Stimulated activated CD4-positive, alpha-beta T cell treated with anti-CD3 and anti-CD28 coated beads, Interleukin-2, amount 100 ng/mL, for 48 hours (primary cell): Measurements from ENCODE around the gene NCOR1.
"Not testable (repeated sequence)": the region's sequence is repeated elsewhere in the genome, so short reads cannot be mapped to it uniquely, and the experiment has no call there.

Experiments
- DNase-seq, 2 donors: peaks; one replicate each; pipeline ENCODE4 v3.0.0-alpha.2; 2020

The NCOR1 gene

GRCh38 chr17:16214190-16215001 is 938 bp downstream of the NCOR1 start:
- no peak for DNase-seq

DNA sequence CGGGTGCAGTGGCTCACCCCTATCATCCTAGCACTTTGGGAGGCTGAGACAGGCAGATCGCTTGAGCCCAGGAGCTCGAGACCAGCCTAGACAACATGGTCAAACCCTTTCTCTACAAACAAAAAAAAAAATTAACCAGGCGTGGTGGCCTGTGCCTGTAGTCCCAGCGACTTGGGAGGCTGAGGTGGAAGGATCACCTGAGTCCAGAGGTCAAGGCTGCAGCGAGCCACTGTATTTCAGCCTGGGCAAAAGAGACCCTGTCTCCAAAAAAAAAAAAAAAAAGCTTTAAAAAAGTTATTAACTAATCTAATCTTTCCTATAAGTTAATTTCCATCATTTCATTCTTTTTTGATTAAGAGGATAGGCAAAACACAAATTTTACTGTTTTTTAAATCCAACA is 2.5 kb downstream of the NCOR1 start:
- DNase-seq: no peak

DNA sequence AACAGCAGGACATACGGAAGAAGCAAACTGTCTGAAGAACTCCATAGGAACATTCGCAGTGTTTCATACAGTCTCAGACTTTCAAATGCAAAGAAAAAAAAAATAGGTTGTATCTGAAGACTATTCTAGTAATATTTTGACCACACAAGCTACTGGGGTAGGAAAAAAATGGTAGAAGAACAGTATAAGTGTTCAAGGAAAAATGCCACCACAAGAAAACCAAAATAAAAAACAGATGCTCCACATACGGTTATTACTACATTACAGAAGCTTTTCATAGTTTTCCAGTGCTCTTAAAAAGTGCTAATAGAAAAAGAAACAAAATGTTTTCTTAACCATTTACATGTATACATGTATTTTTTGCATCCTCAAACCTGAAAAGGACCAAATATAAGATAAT is 3.7 kb downstream of the NCOR1 start:
- DNase-seq: no peak

DNA sequence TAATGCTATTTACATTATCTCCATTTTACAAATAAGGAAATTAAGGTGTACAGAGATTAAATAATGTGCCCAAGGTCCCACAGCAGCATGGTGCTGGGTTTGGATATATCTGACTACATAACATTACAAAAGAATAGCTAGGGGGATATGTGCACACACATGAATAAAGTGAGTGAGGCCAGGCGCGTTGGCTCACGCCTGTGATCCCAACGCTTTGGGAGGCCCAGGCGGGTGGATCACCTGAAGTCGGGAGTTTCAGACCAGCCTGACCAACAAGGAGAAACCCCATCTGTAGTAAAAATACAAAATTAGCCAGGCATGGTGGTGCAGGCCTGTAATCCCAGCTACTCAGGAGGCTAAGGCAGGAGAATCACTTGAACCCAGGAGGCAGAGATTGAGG is 10.6 kb downstream of the NCOR1 start:
- not testable (repeated sequence) for DNase-seq

- not testable (repeated sequence) for DNase-seq
Measured at GRCh38 chr17:16202554-16203500, 12.5 kb downstream of the NCOR1 start.

DNA sequence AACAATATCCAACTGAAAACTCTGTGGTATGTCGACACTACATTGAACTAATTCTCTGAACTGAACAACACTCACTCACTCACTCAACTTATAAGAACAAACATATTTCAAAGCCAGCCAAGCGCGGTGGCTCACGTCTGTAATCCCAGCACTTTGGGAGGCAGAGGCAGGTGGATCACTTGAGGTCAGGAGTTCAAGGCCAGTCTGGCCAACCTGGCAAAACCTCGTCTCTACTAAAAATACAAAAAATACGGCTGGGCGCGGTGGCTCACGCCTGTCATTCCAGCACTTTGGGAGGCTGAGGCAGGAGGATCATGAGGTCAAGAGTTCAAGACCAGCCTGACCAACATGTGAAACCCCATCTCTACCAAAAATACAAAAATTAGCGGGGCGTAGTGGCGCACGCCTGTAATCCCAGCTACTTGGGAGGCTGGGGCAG is 13.6 kb downstream of the NCOR1 start:
- DNase-seq: not testable (repeated sequence)

DNA sequence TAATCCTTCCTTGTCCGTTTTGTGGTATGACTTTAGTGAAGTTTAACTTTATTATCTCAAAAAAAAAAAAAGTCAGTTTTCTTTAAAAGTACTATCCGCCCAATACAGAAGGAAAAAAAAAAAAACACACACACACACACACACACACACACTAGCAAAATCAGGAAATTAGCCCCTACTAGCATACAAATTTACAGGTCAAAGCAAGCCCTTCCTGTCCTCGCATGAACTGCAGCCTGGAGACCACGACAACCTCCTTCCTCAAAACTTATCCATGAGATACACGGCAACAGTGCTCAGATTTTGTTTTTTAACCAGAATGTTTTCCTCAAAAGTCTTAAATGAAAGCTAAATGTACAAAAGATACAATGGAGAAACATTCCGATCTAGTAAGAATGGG is 16.2 kb downstream of the NCOR1 start:
- no peak for DNase-seq

GRCh38 chr17:16197276-16197675 is 18.1 kb downstream of the NCOR1 start:
- DNase-seq: no peak

GRCh38 chr17:16194307-16194835 is 21.0 kb downstream of the NCOR1 start:
- DNase-seq: not testable (repeated sequence)

- no peak for DNase-seq
Measured at GRCh38 chr17:16191604-16192003, 23.7 kb downstream of the NCOR1 start.

- no peak for DNase-seq
Measured at GRCh38 chr17:16190703-16191360, 24.5 kb downstream of the NCOR1 start.

DNA sequence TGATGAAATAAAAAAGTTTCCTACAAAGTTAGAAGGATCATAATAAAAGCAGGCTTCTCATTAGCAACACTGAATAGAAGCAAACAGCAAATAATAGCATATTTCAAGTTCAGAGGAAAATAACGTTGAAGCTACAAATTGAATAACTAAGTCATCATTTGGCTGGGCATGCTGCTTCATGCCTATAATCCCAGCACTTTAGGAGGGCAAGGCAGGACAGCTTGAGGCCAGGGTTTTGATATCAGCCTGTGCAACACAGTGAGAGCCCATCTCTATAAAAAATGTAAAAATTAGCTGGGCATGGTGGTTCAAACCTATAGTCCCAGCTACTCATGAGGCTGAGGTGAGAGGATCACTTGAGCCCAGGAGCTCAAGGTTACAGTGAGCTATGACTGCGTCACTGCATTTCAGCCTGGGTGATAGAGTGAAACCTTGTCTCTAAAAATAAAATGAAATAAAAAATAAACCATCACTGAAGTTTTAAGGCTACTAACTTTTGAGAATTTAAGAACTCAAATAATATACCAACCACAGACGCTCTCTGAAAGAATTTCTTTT is 25.5 kb downstream of the NCOR1 start:
- DNase-seq: no peak

- DNase-seq: no peak
Measured at GRCh38 chr17:16187642-16188041, 27.7 kb downstream of the NCOR1 start.

DNA sequence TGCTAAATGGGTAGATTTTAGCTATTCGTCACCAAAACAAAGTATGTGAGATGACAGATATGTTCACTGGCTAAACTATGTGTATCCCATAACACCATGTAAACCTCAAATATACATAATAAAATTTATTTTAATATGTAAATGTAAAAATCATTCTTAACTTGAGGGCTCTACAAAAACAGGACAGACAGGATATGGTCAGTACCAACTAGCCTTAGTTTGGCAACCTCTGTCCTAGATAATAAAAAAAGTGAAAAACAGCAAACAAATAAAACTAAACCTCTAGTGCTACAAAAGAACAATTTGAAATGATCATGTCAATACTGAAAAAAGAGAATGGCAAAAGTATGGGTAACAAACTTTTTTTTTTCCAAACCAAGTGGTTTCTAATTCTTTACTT is 33.8 kb downstream of the NCOR1 start:
- DNase-seq: no peak

DNA sequence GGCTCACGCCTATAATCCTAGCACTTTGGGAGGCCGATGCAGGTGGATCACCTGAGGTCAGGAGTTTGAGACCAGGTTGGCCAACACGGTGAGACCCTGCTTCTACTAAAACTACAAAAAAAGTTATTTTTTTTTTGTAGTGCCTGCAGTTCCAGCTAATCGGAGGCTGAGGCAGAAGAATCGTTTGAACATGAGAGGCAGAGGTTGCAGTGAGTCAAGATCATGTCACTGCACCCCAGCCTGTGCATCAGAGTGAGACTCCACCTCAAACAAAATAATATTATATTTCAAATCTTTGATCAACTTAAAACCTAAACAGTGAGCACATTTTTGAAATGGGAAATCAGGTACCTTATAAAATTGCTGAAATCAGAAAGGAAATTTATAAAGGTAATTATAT is 36.5 kb downstream of the NCOR1 start:
- DNase-seq: no peak

- DNase-seq: no peak
Measured at GRCh38 chr17:16171613-16172012, 43.7 kb downstream of the NCOR1 start.

DNA sequence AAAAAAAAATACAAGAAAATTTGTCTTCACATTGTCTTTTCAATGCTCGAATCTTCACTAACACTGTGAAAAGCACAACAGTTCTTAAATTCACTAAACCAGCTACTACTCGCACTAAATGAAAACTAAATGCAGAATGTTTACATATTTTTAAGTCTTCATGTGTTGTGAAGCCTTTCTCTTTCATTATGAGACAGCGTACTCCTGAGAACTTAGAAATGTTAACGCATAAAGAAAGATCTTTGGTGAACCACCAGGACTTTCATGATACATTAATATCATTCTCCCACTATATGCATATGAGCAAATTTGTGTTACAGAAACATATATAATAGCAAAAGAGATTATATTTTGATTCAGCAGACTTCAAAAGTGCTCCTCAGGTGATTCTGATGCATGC is 48.6 kb downstream of the NCOR1 start:
- DNase-seq: not testable (repeated sequence)

GRCh38 chr17:16158714-16159113 is 56.6 kb downstream of the NCOR1 start:
- no peak for DNase-seq

DNA sequence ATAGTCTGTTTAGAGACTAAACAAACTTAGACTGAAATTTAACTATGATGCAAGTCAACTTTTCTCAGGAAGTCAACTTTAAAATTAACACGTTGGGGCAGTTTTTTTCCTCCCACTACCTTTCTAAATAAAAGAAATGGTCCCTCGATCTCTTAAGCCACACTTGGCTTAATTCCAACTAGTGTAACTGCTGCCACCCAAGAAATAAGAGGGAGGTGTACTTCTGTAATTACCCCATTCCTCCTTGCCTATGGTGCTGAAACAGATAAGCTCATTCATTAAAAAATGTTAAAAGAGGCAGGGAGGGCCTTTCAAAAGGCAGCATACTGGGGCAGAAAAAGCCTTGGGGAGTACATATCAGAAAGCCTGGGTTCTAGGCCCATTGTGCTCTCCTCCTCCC is 59.8 kb downstream of the NCOR1 start:
- DNase-seq: no peak

DNA sequence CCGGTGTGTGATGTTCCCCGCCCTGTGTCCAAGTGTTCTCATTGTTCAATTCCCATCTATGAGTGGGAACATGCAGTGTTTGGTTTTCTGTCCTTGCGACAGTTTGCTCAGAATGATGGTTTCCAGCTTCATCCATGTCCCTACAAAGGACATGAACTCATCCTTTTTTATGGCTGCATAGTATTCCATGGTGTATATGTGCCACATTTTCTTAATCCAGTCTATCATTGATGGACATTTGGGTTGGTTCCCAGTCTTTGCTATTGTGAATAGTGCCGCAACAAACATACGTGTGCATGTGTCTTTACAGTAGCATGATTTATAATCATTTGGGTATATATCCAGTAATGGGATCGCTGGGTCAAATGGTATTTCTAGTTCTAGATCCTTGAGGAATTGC is 63.0 kb downstream of the NCOR1 start:
- not testable (repeated sequence) for DNase-seq

- DNase-seq: no peak
Measured at GRCh38 chr17:16150251-16150856, 65.0 kb downstream of the NCOR1 start.

GRCh38 chr17:16148596-16148995 is 66.7 kb downstream of the NCOR1 start:
- no peak for DNase-seq
